HEK293T (cell line): ENCODE measurements around the gene EHMT2.
"Not testable (repeated sequence)": the region's sequence is repeated elsewhere in the genome, so short reads cannot be mapped to it uniquely, and the experiment has no call there.

Experiments
- CTCF ChIA-PET: fragments of 350-600 bp; formaldehyde crosslinking; extraction: SDS; loops from one replicate; lab custom pipeline; 2021; ENCODE audit warnings: antibody characterized with exemption, inconsistent platforms; lab: Yijun Ruan, JAX
- POLR2A ChIA-PET: fragments of 350-600 bp; formaldehyde crosslinking; extraction: SDS; loops from one replicate; lab custom pipeline; 2020; ENCODE audit warnings: antibody characterized with exemption, inconsistent platforms; lab: Yijun Ruan, JAX
- DNase-seq: peaks from one replicate; pipeline ENCODE4 v3.0.0; 2012; ENCODE audit warnings: mixed read lengths; ENCODE audit errors: extremely low spot score
- ARNT ChIP-seq: fragments of 450-650 bp; IDR thresholded peaks from 2 replicates; pipeline ENCODE4 v1.6.1; 2017; ENCODE audit warnings: mild to moderate bottlenecking
- BHLHE40 ChIP-seq: fragments of 450-650 bp; IDR thresholded peaks from 2 replicates; pipeline ENCODE4 v1.6.1; 2016; ENCODE audit warnings: mild to moderate bottlenecking, moderate library complexity, borderline replicate concordance
- CTBP1 ChIP-seq: fragments of 450-650 bp; IDR thresholded peaks from 2 replicates; pipeline ENCODE4 v1.6.1; 2016; ENCODE audit warnings: borderline replicate concordance
- ELF4 ChIP-seq: fragments of 450-650 bp; IDR thresholded peaks from 2 replicates; pipeline ENCODE4 v1.6.1; 2017; ENCODE audit warnings: antibody characterized with exemption
- FOXA1 ChIP-seq: fragments of 450-650 bp; IDR thresholded peaks from 2 replicates; pipeline ENCODE4 v1.6.1; 2016; ENCODE audit warnings: mild to moderate bottlenecking
- FOXK2 ChIP-seq: fragments of 450-650 bp; IDR thresholded peaks from 2 replicates; pipeline ENCODE4 v1.6.1; 2016; ENCODE audit warnings: mild to moderate bottlenecking
- FOXM1 ChIP-seq: fragments of 450-650 bp; IDR thresholded peaks from 2 replicates; pipeline ENCODE4 v1.6.1; 2017; ENCODE audit warnings: mild to moderate bottlenecking, borderline replicate concordance
- HDGF ChIP-seq: fragments of 450-650 bp; IDR thresholded peaks from 2 replicates; pipeline ENCODE4 v1.6.1; 2017; ENCODE audit warnings: antibody characterized with exemption, borderline replicate concordance
- L3MBTL2 ChIP-seq: fragments of 450-650 bp; conservative IDR thresholded peaks from 2 replicates; pipeline ENCODE4 v1.6.1; 2016; ENCODE audit warnings: mild to moderate bottlenecking
- LEF1 ChIP-seq: fragments of 450-650 bp; IDR thresholded peaks from 2 replicates; pipeline ENCODE4 v1.6.1; 2017; ENCODE audit warnings: mild to moderate bottlenecking, borderline replicate concordance
- NFRKB ChIP-seq: fragments of 450-650 bp; IDR thresholded peaks from 2 replicates; pipeline ENCODE4 v1.6.1; 2016; ENCODE audit warnings: mild to moderate bottlenecking, moderate library complexity
- SP1 ChIP-seq: fragments of 450-650 bp; IDR thresholded peaks from 2 replicates; pipeline ENCODE4 v1.6.1; 2017
- SUZ12 ChIP-seq: fragments of 450-650 bp; IDR thresholded peaks from 2 replicates; pipeline ENCODE4 v1.6.1; 2016; ENCODE audit warnings: mild to moderate bottlenecking
- TARDBP ChIP-seq: fragments of 450-650 bp; IDR thresholded peaks from 2 replicates; pipeline ENCODE4 v1.6.1; 2016
- ZNF384 ChIP-seq: fragments of 450-650 bp; IDR thresholded peaks from 2 replicates; pipeline ENCODE4 v1.6.1; 2016
- TF ChIP-seq, protein P1 (sequence below): fragments of 450-650 bp; IDR thresholded peaks from 2 replicates; pipeline ENCODE4 v1.6.1; 2016

Gene EHMT2

GRCh38 chr6:31919624-31920303 is 22.3 kb upstream of the EHMT2 start:
- CTCF ChIA-PET: interaction anchor here (0.5 kb wide), 1 partner anchor 56 kb away, joined by 7 read pairs; no protein-coding TSS in a partner anchor
- TF ChIP-seq, protein P1, sequence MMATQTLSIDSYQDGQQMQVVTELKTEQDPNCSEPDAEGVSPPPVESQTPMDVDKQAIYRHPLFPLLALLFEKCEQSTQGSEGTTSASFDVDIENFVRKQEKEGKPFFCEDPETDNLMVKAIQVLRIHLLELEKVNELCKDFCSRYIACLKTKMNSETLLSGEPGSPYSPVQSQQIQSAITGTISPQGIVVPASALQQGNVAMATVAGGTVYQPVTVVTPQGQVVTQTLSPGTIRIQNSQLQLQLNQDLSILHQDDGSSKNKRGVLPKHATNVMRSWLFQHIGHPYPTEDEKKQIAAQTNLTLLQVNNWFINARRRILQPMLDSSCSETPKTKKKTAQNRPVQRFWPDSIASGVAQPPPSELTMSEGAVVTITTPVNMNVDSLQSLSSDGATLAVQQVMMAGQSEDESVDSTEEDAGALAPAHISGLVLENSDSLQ: no peak
- no peak for TF ChIP-seq SUZ12
- no peak for TF ChIP-seq TARDBP
- TF ChIP-seq FOXK2: no peak
- no peak for TF ChIP-seq NFRKB
- no peak for TF ChIP-seq LEF1
- no peak for TF ChIP-seq FOXA1
- no peak for TF ChIP-seq CTBP1
- no peak for TF ChIP-seq HDGF
- no peak for TF ChIP-seq BHLHE40
- TF ChIP-seq SP1: no peak
- TF ChIP-seq ELF4: no peak
- no peak for TF ChIP-seq L3MBTL2
- TF ChIP-seq ARNT: no peak
- no peak for TF ChIP-seq FOXM1
- no peak for DNase-seq
- POLR2A ChIA-PET: interaction anchor here (0.5 to 0.9 kb wide), 2 partner anchors 38 to 1332 kb away, joined by 3 to 4 read pairs; no protein-coding TSS in a partner anchor

DNA sequence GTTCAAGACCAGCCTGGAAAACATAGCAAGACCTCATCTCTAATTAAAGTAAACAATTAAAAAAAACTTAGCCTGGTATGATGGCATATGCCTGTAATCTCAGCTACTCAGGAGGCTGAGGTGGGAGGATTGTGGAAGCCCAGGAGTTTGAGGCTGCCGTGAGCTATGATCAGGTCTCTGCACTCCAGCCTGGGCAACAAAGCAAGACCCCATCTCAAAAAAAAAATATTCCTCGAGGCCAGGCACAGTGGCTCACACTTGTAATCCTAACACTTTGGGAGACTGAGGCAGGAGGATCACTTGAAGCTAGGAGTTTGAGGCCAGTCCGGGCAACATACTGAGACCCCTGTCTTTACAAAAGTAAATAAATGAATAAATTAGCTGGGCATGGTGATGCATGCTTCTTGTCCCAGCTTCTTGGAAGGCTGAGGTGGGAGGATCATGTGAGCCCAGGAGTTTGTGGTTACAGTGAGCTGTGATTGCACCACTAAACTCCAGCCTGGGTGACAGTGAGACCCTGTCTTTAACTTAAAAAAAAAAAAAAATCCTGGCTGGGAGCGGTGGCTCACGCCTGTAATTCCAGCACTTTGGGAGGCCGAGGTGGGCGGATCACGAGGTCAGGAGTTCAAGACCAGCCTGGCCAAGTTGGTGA is 20.7 kb upstream of the EHMT2 start:
- no peak for DNase-seq
- no peak for TF ChIP-seq FOXA1
- TF ChIP-seq CTBP1: no peak
- TF ChIP-seq FOXK2: no peak
- TF ChIP-seq BHLHE40: no peak
- TF ChIP-seq LEF1: no peak
- no peak for TF ChIP-seq ELF4
- TF ChIP-seq, protein P1: no peak
- TF ChIP-seq FOXM1: no peak
- TF ChIP-seq ARNT: no peak
- TF ChIP-seq HDGF: no peak
- no peak for TF ChIP-seq L3MBTL2
- TF ChIP-seq TARDBP: no peak
- TF ChIP-seq ZNF384: no peak
- TF ChIP-seq SUZ12: no peak
- TF ChIP-seq SP1: no peak
- TF ChIP-seq NFRKB: no peak
- CTCF ChIA-PET: interaction anchor here (0.6 to 1.6 kb wide), 4 partner anchors 34 to 183 kb away, joined by 3 to 7 read pairs (median 3); no protein-coding TSS in a partner anchor
- POLR2A ChIA-PET: interaction anchor here (0.9 to 1.2 kb wide), 3 partner anchors 91 to 277 kb away, joined by 3 read pairs; partner anchors contain the start of genes HSPA1B and LSM2

GRCh38 chr6:31915756-31916155 is 18.3 kb upstream of the EHMT2 start:
- ChIA-PET CTCF (no interaction called here), POLR2A (interaction anchor here (0.7 kb wide), 1 partner anchor 49 kb away, joined by 4 read pairs; no protein-coding TSS in a partner anchor)
- DNase-seq: no peak
- TF ChIP-seq ZNF384 (no peak), BHLHE40 (no peak), ELF4 (no peak), CTBP1 (no peak), NFRKB (no peak), FOXA1 (no peak), SUZ12 (no peak), TARDBP (no peak)

DNA sequence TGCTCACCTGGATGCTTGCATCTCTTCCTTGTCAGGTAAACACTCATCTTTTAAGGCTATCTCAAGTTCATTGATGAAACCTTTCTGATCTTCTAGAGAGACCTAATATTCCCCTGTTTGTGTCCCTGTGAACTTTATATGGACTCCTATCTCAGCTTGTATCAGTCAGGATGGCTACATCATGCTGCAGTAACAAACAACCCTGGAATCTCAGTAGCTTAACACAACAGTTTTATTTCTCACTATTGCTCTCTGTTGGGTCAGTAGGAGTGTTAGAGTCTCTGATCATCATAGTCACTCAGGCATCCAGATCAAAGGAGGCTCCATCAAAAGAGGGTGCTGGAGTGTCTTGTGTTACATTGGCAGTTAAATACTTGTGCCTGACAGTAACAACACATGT is 17.9 kb upstream of the EHMT2 start:
- no peak for DNase-seq
- POLR2A ChIA-PET: no interaction called here
- CTCF ChIA-PET: no interaction called here
- TF ChIP-seq CTBP1 (no peak), LEF1 (no peak), FOXM1 (no peak), ZNF384 (no peak), SUZ12 (no peak), FOXA1 (no peak), FOXK2 (no peak), TARDBP (no peak), L3MBTL2 (no peak), BHLHE40 (no peak), ELF4 (no peak), HDGF (no peak), NFRKB (no peak), SP1 (no peak), ARNT (no peak)
- TF ChIP-seq, protein P1: no peak

- TF ChIP-seq LEF1 (no peak), FOXK2 (no peak), FOXA1 (no peak), FOXM1 (no peak), BHLHE40 (no peak), HDGF (no peak), ARNT (no peak), NFRKB (no peak), CTBP1 (no peak), ZNF384 (no peak)
- ChIA-PET POLR2A (interaction anchor here (0.7 kb wide), 1 partner anchor 10 kb away, joined by 3 read pairs; no protein-coding TSS in a partner anchor), CTCF (no interaction called here)
- DNase-seq: no peak
Measured at GRCh38 chr6:31911826-31912585, 14.5 kb upstream of the EHMT2 start.

GRCh38 chr6:31909298-31909697 is 11.8 kb upstream of the EHMT2 start:
- not testable (repeated sequence) for DNase-seq
- ChIA-PET POLR2A (interaction anchor here (2.5 kb wide), 1 partner anchor 47 kb away, joined by 7 read pairs; the partner anchor contains the start of gene NEU1), CTCF (interaction anchor here (0.7 kb wide), 1 partner anchor 229 kb away, joined by 5 read pairs; no protein-coding TSS in a partner anchor)
